HG03520 (cell line): ENCODE data around the gene PSEN2.

Experiments used
- ATAC-seq: cut with Tn5 transposase; IDR thresholded peaks from one replicate; pipeline ENCODE4 v1.9.1; 2021; ENCODE audit warnings: mild to moderate bottlenecking, moderate library complexity; ENCODE audit not compliant: unreplicated experiment

Gene PSEN2

GRCh38 chr1:226884966-226885820 lies 14.8 kb downstream of the PSEN2 start:
- ATAC-seq, result no peak

- ATAC-seq, result no peak
Observed at GRCh38 chr1:226886122-226886901, 15.9 kb downstream of the PSEN2 start.

DNA sequence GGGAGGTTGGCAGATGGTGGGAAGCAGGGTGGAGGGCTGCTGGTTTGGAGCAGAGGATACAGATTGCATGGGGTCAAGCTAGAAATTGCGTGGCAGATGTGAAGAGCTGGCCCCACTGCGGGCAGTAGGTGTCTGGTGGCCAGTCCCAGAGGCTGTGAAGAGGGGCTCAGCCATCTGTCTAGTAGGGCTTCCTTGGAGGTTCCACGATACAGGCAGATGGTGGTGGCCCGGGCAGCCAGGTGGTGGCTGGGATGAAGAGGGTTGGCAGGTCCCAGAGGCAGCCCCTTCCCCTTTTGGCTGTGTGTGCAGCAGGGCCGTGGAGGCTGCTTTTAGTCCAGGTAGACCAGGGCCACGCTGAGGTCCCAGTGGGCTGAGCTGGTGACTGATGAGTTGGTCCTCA lies 16.6 kb downstream of the PSEN2 start:
- ATAC-seq, result no peak

GRCh38 chr1:226888021-226888420 lies 17.6 kb downstream of the PSEN2 start:
- ATAC-seq, result no peak

GRCh38 chr1:226888816-226889215 lies 18.4 kb downstream of the PSEN2 start:
- no peak for ATAC-seq

- ATAC-seq, result no peak
Observed at GRCh38 chr1:226889616-226890330, 19.4 kb downstream of the PSEN2 start.

DNA sequence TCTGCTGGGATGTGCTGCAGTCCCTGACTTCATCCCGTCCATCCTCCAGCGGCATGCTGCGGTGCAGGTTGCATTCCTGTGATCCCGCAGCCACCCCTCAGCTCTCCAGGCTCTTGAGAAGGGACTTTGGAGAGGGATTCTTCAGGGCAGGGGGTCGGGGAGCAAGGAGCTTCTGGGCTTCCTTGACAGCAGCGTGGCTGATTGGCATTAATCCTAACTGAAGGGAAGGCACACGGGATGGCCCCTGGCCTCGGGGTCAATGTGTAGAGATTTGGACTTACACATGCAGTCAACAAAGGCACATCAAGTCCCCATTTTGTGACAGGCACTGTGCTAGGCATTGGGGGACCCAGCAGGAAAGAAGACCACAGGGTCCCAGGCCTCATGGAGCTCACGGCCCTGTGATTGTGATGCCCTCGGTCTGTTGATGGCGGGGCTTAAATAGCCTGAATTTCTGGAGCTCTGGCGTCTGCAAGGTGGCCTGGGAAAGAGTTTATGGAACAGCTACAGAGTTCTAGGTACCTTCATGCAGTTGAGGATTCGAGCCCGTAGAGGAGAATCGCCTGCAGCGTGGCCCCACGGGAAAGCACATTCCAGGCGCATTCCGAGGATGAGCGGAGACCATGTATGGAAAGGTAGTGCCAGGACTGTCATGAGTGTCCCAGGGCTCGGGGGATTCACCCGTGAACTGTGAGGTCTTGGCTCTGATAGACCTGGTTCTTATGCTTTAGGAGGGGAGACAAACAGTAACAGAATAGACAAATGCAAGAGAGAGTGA lies 20.1 kb downstream of the PSEN2 start:
- no peak for ATAC-seq

DNA sequence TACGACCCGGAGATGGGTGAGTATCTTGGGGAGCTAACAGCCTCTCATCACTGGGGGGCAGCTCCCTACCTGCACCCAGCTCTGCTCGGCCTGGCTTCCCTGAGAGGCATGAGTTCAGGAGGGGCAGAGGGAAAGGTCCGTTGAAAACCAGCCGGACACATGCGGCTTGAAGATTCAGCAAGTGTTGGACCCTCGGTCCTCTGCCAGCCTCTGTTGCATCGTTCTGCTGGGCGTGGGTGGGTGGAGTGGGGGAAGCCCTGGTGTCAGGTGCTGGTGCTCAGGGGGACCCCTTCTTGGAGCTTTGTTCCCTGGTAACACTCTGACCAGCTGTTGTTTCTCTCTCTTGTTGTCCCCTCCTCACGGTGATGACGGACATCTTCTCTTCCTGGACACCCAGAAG lies 20.9 kb downstream of the PSEN2 start:
- ATAC-seq, result no peak

DNA sequence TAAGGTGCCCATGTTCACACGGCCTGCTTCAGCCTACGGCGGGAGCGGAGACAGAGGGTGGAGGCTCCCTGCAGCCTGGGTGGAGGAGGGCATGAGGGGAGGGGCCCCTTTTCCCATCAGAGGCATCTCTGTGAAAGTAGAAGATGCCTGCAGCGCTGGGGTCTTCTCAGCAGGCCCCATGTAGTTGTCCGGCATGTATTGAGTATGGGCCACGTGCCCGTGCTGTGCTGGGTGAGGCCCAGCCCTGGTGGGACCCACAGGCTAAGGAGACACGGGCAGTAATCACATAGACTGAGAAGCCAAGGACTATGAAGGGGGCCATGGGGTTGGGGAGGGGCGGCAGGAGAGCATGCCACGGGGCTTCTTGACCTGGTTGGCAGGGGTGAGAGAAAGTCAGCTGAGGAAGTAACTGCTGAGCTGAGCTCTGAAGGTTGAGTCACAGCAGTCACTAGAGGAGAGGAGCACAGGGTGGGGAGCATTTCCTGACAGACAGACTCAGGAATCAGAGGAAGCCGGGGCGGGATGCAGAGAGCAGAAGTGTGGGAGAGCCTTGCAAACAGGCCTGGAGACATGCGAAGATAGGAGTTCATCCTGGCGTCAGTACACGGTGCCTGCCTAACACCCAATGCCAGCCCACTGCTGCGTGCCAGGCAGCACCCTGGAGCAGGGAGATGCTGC lies 21.6 kb downstream of the PSEN2 start:
- no peak for ATAC-seq

DNA sequence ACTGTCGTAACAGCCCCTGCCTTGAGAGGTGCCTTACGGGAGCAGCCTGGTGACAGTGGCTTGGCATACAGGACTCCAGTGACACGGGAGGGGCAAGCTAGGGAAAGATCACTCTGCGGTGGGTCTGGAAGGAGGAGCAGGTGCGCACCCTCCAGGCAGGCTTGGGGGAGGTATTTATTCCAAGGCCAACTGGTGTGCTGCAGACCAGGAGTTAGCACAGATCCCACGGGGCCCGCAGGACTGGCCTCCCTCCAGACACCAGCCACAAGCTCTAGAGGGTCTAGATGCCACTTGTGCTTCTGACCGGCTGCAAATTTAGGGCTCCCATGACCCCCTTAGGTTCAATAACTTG lies 22.1 kb downstream of the PSEN2 start:
- ATAC-seq, result no peak

GRCh38 chr1:226893936-226894335 lies 23.5 kb downstream of the PSEN2 start:
- ATAC-seq, result no peak

DNA sequence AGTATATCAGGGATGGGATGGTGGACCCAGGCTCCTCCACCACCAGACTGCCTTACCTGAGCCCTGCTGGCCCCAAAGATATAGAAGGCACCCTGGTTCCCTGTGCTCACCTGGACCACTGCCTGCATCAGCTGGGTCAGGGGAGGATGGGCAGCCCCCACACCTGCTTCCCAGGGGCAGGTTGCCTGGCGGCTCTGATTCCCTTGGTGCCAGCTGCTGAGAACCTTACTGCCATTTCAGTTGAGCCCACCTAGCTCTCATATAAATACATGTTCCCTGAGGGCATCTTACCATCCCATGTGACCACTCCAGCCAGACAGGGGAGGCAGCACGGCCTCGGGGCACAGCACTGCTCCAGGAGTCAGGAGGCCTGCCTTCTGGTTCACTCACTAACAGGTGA lies 24.4 kb downstream of the PSEN2 start:
- no peak for ATAC-seq

DNA sequence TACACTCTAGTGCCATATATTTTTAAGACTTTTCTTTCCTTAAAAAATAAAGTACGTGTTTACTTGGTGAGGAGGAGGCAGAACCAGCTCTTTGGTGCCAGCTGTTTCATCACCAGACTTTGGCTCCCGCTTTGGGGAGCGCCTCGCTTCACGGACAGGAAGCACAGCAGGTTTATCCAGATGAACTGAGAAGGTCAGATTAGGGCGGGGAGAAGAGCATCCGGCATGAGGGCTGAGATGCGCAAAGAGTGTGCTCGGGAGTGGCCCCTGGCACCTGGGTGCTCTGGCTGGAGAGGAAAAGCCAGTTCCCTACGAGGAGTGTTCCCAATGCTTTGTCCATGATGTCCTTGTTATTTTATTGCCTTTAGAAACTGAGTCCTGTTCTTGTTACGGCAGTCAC lies 25.2 kb downstream of the PSEN2 start:
- no peak for ATAC-seq

DNA sequence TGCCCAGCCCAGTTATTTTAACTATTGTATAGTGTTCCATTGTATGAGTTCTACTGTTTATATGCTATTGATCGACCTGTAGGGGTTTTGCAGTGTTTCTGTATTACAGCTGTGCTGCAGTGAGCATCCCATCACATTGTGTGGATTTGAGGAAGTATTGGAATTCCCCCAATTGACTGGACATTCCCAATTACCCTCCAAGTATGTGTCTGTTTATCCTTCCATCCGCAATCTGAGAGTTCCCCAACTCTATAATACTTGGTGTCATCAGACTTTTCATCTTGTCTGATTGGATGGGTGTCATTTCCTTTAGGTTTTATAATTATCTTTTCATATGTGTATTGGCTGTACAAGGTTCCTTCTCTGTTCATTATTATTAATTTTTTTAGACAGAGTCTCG lies 27.8 kb downstream of the PSEN2 start:
- ATAC-seq, result no peak

DNA sequence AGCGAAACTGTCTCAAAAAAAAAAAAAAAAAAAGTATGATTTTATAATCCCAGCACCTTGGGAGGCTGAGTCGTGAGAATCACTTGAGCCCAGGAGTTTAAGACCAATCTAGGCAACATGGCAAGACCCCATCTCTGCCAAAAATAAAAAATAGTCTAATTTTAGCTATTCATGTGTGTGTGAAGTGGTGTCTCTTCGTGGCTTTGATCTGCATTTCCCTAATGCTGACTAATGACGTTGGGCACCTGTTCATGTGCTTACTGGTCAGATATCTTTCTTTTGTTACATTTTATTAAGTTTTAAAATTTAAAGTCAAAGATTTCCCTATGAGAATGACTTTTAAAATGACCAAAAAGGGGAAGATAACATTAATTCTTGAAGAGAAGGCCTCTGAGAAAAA lies 31.0 kb downstream of the PSEN2 start:
- no peak for ATAC-seq

DNA sequence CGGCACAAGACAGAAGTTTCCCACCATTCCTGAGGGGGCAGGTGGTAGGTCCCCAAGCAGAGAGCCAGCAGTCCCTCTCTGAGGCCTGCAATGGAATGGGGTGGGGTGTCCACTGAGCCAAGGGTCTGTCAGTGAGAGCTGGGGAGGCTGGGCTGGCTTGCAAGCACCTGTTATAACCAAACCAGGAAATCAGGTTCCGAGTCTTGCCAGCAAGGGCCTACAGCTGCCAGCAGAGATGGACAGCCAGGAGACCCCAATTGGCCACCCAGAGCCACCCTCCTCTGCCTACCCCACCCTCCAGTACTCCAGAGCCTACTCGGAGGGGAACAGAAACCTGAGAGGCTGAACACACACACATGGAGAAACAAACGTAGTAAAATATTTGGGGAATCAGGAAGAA lies 32.2 kb downstream of the PSEN2 start:
- no peak for ATAC-seq

DNA sequence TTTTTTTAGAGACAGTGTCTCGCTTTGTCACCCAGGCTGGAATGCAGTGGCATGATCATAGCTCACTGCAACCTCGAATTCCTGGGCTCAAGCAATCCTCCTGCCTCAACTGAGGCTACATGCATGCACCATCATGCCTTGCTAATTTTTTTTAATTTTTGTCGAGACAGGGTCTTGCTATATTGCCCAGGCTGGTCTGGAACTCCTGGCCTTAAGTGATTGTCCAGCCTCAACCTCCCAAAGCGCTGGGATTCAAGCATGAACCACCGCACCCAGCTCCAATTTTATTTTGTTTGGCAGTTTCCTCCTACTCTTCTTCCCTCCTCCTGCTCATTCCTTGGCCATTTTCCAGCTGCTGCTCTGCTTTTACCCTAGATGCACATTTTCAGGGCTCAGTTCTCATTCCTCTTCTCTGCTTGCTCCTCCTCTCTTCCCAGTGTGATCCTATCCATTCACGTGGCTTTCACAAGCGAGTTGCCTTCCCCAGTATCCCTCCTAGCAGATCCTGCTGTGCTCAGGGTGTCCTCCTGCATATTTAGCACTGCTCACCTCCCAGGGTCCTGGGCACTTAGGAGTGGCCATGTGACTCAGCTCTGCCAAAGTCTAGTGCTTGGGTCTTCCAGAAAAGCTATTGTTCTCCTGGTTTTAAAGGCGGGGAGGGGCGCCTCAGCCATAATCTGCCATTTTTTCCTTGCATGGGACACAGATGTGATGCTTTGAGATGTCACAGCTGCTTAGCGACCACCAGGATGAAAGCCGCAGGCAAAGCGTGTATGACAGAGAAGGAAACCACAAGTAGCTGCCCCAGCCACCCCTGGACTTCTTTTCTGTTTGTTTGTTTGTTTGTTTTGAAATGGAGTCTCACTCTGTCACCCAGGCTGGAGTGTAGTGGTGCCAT lies 33.7 kb downstream of the PSEN2 start:
- no peak for ATAC-seq

DNA sequence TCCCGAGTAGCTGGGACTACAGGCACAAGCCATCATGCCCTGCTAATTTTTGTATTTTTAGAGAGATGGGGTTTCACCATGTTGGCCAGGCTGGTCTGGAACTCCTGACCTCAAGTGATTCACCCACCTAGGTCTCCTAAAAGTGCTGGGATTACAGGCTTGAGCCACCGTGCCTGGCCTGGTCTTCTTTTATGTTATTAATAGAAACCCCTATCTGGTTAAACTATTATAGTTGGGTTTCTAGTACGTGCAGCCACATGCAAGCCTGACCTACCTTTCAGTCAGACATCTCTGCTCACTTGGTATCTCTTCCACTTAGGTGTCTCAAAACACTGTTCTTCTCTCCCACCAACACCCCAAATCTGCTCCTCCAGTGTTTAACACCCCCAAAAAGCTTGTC lies 34.4 kb downstream of the PSEN2 start:
- ATAC-seq, result no peak

DNA sequence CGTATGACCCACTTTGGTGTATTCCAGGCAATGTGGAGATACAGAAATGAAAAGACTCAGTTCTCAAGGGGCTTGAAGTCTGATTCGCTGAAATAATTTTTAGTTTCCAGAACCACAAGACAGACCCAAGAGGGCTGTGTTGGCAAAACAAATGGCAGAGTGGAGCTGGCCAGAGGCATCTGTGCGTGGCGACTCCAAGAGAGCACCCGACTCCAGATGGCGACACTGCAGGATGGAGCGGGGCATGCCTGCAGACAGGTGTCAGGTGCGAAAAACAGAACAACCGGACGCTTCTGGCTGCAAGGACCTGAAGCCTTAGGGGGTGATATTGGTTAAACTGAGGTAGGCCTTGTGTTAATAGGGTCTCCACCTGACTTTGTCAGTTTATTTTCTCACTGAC lies 38.0 kb downstream of the PSEN2 start:
- ATAC-seq, result no peak
